H9 (cell line): ENCODE measurements around the gene SCEL. TPM values are rescaled to one million over a fixed set of nuclear protein-coding genes. Genes with fewer than 3 reads are reported as not detected.

ENCODE experiments used
- DNase-seq: peaks from one replicate; pipeline ENCODE4 v3.0.0-alpha.2; 2017
- H2AFZ ChIP-seq: one replicate; pipeline ENCODE4 v1.6.1; 2013; ENCODE audit warnings: mild to moderate bottlenecking, low read length, control low read depth, moderate library complexity
- H2AK5ac ChIP-seq: 2 replicates; pipeline ENCODE4 v1.6.1; 2013; ENCODE audit warnings: low read length, control low read depth, mixed read lengths; ENCODE audit not compliant: insufficient read length
- H2BK120ac ChIP-seq: one replicate; pipeline ENCODE4 v1.6.1; 2013; ENCODE audit warnings: low read depth, mild to moderate bottlenecking, low read length, control low read depth, inconsistent platforms; ENCODE audit not compliant: poor library complexity, severe bottlenecking
- H2BK12ac ChIP-seq: 2 replicates; pipeline ENCODE4 v1.6.1; 2013; ENCODE audit warnings: low read length, control low read depth, mixed read lengths, low read depth; ENCODE audit not compliant: insufficient read length
- H2BK15ac ChIP-seq: 2 replicates; pipeline ENCODE4 v1.6.1; 2013; ENCODE audit warnings: low read depth, low read length, control low read depth
- H2BK20ac ChIP-seq: one replicate; pipeline ENCODE4 v1.6.1; 2013; ENCODE audit warnings: low read depth, mild to moderate bottlenecking, low read length, control low read depth, inconsistent platforms; ENCODE audit not compliant: poor library complexity, severe bottlenecking
- H2BK5ac ChIP-seq: 2 replicates; pipeline ENCODE4 v1.6.1; 2013; ENCODE audit warnings: low read length, control low read depth, mixed read lengths; ENCODE audit not compliant: insufficient read length
- H3K14ac ChIP-seq: 2 replicates; pipeline ENCODE4 v1.6.1; 2013; ENCODE audit warnings: low read length, control low read depth; ENCODE audit not compliant: insufficient read depth
- H3K18ac ChIP-seq: 2 replicates; pipeline ENCODE4 v1.6.1; 2013; ENCODE audit warnings: low read depth, mild to moderate bottlenecking, mixed read lengths, low read length, control low read depth; ENCODE audit not compliant: insufficient read length
- H3K23ac ChIP-seq: 2 replicates; pipeline ENCODE4 v1.6.1; 2013; ENCODE audit warnings: low read length, control low read depth, mixed read lengths, low read depth; ENCODE audit not compliant: insufficient read length
- H3K23me2 ChIP-seq: 2 replicates; pipeline ENCODE4 v1.6.1; 2013; ENCODE audit warnings: low read depth, mild to moderate bottlenecking, mixed read lengths, low read length, control low read depth; ENCODE audit not compliant: insufficient read length, poor library complexity, severe bottlenecking
- H3K27ac ChIP-seq: 2 replicates; pipeline ENCODE4 v1.5.1; 2013; ENCODE audit warnings: low read length, control low read depth, mixed read lengths, low read depth; ENCODE audit not compliant: insufficient read length
- H3K27me3 ChIP-seq: 2 replicates; pipeline ENCODE4 v1.6.1; 2013; ENCODE audit warnings: low read length, control low read depth, inconsistent platforms; ENCODE audit not compliant: insufficient read depth
- H3K4ac ChIP-seq: 2 replicates; pipeline ENCODE4 v1.6.1; 2013; ENCODE audit warnings: low read depth, mild to moderate bottlenecking, control low read depth, inconsistent platforms, low read length, moderate library complexity
- H3K4me1 ChIP-seq: 2 replicates; pipeline ENCODE4 v1.6.1; 2013; ENCODE audit warnings: low read length, control low read depth, inconsistent platforms; ENCODE audit not compliant: insufficient read depth
- H3K4me2 ChIP-seq: 2 replicates; pipeline ENCODE4 v1.6.1; 2013; ENCODE audit warnings: low read length, control low read depth, mixed read lengths; ENCODE audit not compliant: insufficient read length, insufficient read depth
- H3K56ac ChIP-seq: 2 replicates; pipeline ENCODE4 v1.6.1; 2013; ENCODE audit warnings: low read depth, mild to moderate bottlenecking, mixed read lengths, low read length, control low read depth; ENCODE audit not compliant: insufficient read length
- H3K79me1 ChIP-seq: 2 replicates; pipeline ENCODE4 v1.6.1; 2013; ENCODE audit warnings: low read depth, mild to moderate bottlenecking, moderate library complexity, low read length, control low read depth, inconsistent platforms; ENCODE audit not compliant: insufficient read depth, poor library complexity, severe bottlenecking
- H3K79me2 ChIP-seq: 2 replicates; pipeline ENCODE4 v1.6.1; 2013; ENCODE audit warnings: low read length, control low read depth, inconsistent platforms; ENCODE audit not compliant: insufficient read depth
- H3K9ac ChIP-seq: 2 replicates; pipeline ENCODE4 v1.6.1; 2013; ENCODE audit warnings: low read length, control low read depth, mixed read lengths; ENCODE audit not compliant: insufficient read length; ENCODE audit errors: extremely low read depth
- H3K9me3 ChIP-seq: one replicate; pipeline ENCODE4 v1.6.1; 2013; ENCODE audit warnings: low read depth, low read length, inconsistent platforms; ENCODE audit not compliant: control insufficient read depth
- H3T11ph ChIP-seq: one replicate; pipeline ENCODE4 v1.6.1; 2013; ENCODE audit warnings: mild to moderate bottlenecking, low read length, control low read depth, inconsistent platforms
- H4K20me1 ChIP-seq: one replicate; pipeline ENCODE4 v1.6.1; 2013; ENCODE audit not compliant: control insufficient read depth, insufficient read length, insufficient read depth
- H4K5ac ChIP-seq: 2 replicates; pipeline ENCODE4 v1.6.1; 2013; ENCODE audit warnings: low read depth, mild to moderate bottlenecking, mixed read lengths, low read length, control low read depth; ENCODE audit not compliant: insufficient read length
- H4K8ac ChIP-seq: replicated peaks from 2 replicates; pipeline ENCODE4 v1.6.1; 2013; ENCODE audit warnings: low read length, control low read depth, mixed read lengths, low read depth; ENCODE audit not compliant: insufficient read length
- H4K91ac ChIP-seq: 2 replicates; pipeline ENCODE4 v1.6.1; 2013; ENCODE audit warnings: low read depth, mild to moderate bottlenecking, moderate library complexity, mixed read lengths, low read length, control low read depth; ENCODE audit not compliant: insufficient read length
- H3K27ac Mint-ChIP-seq, 3 experiments: 2 replicates in 2 of 3; 3 replicates in 1 of 3; pipeline ENCODE4 v1.8.0; 2020 to 2021; ENCODE audit warnings: mixed read lengths in 3 of 3, mild to moderate bottlenecking in 1 of 3, moderate library complexity in 1 of 3
- H3K27me3 Mint-ChIP-seq: 2 replicates; pipeline ENCODE4 v1.8.0; 2021; ENCODE audit warnings: low read depth, mild to moderate bottlenecking, moderate library complexity, mixed read lengths
- H3K36me3 Mint-ChIP-seq, 3 experiments: 2 replicates in 2 of 3; 3 replicates in 1 of 3; pipeline ENCODE4 v1.8.0; 2020 to 2021; ENCODE audit warnings: low read depth in 3 of 3, mixed read lengths in 3 of 3; ENCODE audit not compliant: insufficient read depth in 1 of 3
- H3K4me1 Mint-ChIP-seq, 2 experiments: 2 replicates each; pipeline ENCODE4 v1.8.0; 2020; ENCODE audit warnings: mixed read lengths in 2 of 2
- H3K4me3 Mint-ChIP-seq, 2 experiments: 2 replicates in 1 of 2; 3 replicates in 1 of 2; pipeline ENCODE4 v1.8.0; 2020 to 2021; ENCODE audit warnings: mild to moderate bottlenecking in 2 of 2, mixed read lengths in 2 of 2, moderate library complexity in 1 of 2
- H3K9me3 Mint-ChIP-seq, 2 experiments: 2 replicates in 1 of 2; 3 replicates in 1 of 2; pipeline ENCODE4 v1.8.0; 2020; ENCODE audit warnings: mild to moderate bottlenecking in 2 of 2, mixed read lengths in 2 of 2, moderate library complexity in 1 of 2
- WGBS: extraction: QIAGEN DNeasy Blood & Tissue Kit; methylation state at CpG from one replicate; pipeline ENCODE4 v1.1.7; 2013; ENCODE audit warnings: missing lambda C conversion rate, low lambda C conversion rate, mixed read lengths; ENCODE audit not compliant: insufficient read length; ENCODE audit errors: extremely low coverage; 5-methylcytosine and 5-hydroxymethylcytosine counted together
- total RNA-seq: library from RNA; stranded (reverse); gene quantifications from 2 replicates; pipeline ENCODE4 v1.2.1, GENCODE V29; 2021
- TF ChIP-seq, protein P1 (sequence below): fragments of 200-600 bp; sonication (generic); conservative IDR thresholded peaks from 3 replicates; pipeline ENCODE4 v1.8.0; 2021; ENCODE audit warnings: antibody characterized with exemption, mild to moderate bottlenecking

SCEL gene
- total RNA-seq, 1 experiment from 2014 or later: not detected

GRCh38 chr13:77545626-77546412, 10.3 kb downstream of the SCEL start:
- Histone ChIP-seq H4K5ac (no peak overlapping the region), H3K23ac (no peak overlapping the region), H3K79me2 (no peaks in the 10 kb centered on the region), H3K4me1 (no peaks in the 10 kb centered on the region), H2AK5ac (no peak overlapping the region), H4K91ac (no peak overlapping the region), H3K9me3 (no peaks in the 10 kb centered on the region), H2BK12ac (no peak overlapping the region), H3K79me1 (no peaks in the 10 kb centered on the region), H2BK5ac (no peak overlapping the region), H2BK120ac (no peak overlapping the region), H3K56ac (no peak overlapping the region), H3K23me2 (no peaks in the 10 kb centered on the region), H3K27me3 (no peaks in the 10 kb centered on the region), H2AFZ (no peak overlapping the region), H4K8ac (no peak overlapping the region), H3K14ac (no peak overlapping the region), H3K18ac (no peak overlapping the region), H3K27ac (no peak overlapping the region), H3K4me2 (no peak overlapping the region), H3T11ph (no peak overlapping the region), H3K4ac (no peak overlapping the region), H2BK15ac (no peak overlapping the region), H3K9ac (no peak overlapping the region), H2BK20ac (no peak overlapping the region), H4K20me1 (no peaks in the 10 kb centered on the region)
- no peak overlapping the region for H3K4me3 Mint-ChIP-seq
- DNase-seq: no peak
- no peaks in the 10 kb centered on the region for H3K36me3 Mint-ChIP-seq
- no CpG with 5 or more reads among the region's 3 CpGs for WGBS
- H3K27me3 Mint-ChIP-seq: no peaks in the 10 kb centered on the region
- TF ChIP-seq, protein P1, sequence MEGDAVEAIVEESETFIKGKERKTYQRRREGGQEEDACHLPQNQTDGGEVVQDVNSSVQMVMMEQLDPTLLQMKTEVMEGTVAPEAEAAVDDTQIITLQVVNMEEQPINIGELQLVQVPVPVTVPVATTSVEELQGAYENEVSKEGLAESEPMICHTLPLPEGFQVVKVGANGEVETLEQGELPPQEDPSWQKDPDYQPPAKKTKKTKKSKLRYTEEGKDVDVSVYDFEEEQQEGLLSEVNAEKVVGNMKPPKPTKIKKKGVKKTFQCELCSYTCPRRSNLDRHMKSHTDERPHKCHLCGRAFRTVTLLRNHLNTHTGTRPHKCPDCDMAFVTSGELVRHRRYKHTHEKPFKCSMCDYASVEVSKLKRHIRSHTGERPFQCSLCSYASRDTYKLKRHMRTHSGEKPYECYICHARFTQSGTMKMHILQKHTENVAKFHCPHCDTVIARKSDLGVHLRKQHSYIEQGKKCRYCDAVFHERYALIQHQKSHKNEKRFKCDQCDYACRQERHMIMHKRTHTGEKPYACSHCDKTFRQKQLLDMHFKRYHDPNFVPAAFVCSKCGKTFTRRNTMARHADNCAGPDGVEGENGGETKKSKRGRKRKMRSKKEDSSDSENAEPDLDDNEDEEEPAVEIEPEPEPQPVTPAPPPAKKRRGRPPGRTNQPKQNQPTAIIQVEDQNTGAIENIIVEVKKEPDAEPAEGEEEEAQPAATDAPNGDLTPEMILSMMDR: no peak
- peaks cover 3 to 5% of the 10 kb centered on the region in 2 experiments; a peak in 1 of 4 replicates for H3K4me1 Mint-ChIP-seq
- H3K27ac Mint-ChIP-seq: no peak overlapping the region
- no peaks in the 10 kb centered on the region for H3K9me3 Mint-ChIP-seq
